CD1c-positive myeloid dendritic cell (primary cell): Measurements from ENCODE around the gene HOXA10.
A peak's percentile ranks its signal among the peaks of the same experiment; 100 is the strongest.

Experiments used
- DNase-seq: peaks from one replicate; pipeline ENCODE4 v3.0.0-alpha.2; 2016; ENCODE audit errors: extremely low spot score

The HOXA10 gene

DNA sequence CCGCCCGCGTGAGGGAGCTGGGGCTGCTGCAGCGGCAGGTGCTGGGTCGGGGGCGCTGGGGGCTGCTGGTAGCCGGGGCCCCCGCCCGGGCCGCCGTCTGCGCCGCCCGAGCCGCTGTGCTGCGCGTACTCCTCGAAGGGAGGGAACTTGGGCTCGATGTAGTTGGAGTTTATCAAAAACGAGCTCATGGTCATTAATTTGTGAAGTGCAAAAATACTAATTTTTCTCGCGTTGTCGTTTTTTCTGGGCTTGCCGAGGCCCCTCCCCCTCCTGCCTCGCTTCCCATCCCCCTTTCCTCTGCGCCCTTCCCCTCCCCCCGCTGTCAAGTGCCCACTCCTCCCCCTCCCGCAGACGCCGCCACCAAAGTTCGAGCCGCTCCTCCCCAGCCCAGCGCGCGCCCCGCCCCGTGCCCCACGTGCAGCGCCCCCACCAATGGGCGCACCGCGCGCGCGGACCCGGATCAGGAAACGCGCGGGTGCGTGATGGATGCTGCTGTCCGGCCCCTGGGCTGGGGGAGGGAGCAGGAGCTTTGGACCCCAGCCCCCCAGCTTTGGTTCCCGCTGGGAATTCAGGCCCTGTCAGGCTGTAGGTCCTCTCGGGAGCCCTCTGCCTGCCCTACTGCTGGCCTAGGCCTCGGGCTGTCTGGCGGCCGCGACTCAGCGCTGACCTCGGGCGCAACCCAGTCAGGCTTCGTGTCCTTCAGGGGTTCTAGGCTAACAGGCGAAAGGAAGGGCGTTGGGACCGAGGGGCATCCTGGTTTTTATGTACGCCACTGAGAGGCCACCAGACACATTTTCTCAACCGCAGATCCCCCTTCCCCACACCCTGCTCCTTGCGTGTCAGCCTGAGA, 43.4 kb downstream of the HOXA10 start, which contains the start of gene HOXA4:
HOXA4 (minus strand) TSS at position 218 of the 850 bp plus-strand sequence; CDS start at position 194, 24 bp downstream.
- peak; percentile 79 for DNase-seq

DNA sequence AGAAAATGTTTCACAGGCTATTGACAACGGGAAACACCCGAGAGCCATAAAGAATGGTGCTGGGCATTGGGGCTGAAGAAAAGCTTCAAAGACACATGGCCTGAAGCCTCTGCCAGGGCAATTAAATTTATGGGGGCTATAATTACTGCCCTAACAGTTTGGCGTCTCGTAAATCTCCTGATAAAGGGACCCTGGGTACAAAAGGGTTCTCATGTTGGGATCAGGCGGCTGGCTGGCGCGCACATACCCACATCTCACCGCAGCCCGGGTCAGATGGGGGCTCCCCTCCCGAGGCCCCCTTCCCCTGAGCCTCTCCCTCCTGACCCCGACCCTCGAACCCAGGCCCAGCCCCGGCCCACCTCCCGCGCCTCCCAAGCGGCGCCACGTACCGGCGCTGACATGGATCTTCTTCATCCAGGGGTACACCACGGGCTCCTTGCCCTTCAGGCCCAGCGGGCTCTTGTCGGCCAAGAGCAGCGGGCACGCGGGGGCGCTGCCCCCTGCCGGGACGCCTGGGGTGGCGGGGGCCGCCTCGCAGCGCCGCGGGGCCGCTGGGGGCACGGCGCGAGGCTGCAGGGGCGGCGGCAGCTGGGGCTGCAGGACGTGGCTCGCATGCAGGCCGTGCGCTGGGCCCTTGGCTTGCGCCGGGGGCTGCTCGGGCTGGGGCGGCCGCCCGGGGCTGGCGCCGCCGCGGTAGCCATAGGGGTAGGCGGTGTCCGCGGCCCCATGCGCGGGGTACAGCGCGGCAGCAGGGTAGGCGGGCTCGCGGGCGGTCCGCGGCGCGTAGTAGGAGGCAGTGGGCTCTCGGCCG, 44.2 kb downstream of the HOXA10 start:
- no peak for DNase-seq

- no peak for DNase-seq
Measured at GRCh38 chr7:27128776-27129728, 45.1 kb downstream of the HOXA10 start.

DNA sequence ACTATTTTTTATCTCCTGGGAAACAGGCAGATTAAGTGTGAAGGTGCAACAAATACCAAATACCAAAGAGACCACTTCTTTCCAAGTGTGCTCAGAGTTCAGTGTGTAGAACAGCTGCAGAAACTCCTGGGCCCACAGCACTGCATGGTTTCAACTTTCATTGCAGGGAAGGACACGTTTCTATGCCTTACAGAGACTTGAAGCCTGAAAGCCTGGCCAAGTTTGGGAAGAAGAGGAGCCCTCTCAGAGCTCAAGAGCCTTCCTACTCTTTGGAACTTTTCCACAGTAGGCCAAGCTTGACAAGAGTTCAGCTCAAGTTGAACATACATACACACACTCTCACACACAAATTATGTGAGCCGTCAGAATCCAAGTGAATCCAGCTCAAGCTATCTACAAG, 46.1 kb downstream of the HOXA10 start:
- no peak for DNase-seq

DNA sequence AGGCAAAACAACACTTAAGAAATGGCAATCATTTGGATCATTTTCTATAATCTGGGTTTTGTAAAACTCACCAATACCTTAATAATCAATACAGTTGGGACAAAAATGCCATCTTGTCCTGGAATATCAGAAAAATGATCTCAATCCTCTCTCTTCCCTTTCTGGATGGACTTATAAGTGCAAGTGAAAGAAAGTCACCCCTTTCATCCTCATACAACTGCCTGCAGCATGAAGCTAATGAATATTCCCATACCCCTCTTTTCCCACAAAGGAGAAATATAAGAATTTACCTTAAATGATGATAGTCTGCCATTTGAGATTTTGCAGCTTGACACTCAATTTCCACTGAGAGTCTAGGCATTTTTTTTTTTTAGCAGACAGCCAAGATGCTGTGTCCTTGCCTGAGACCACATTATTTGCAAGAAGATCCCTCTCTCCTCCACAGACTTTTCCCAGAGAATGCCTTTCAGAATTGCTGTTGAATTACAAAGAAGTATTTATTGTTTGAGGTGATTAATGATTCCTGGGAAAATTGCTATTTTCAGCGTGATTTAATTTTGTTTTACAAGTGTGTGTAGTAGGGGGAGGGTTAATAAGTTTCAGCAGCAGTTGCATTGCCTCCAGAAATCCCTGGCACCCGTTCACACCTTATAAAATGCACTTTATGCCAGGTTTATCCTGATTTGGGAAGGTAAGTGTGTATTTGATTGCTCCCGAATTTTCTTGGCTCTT, 47.4 kb downstream of the HOXA10 start:
- no peak for DNase-seq

GRCh38 chr7:27125986-27126394, 48.1 kb downstream of the HOXA10 start:
- no peak for DNase-seq

- DNase-seq = no peak
Measured at GRCh38 chr7:27124902-27125689, 49.0 kb downstream of the HOXA10 start.

DNA sequence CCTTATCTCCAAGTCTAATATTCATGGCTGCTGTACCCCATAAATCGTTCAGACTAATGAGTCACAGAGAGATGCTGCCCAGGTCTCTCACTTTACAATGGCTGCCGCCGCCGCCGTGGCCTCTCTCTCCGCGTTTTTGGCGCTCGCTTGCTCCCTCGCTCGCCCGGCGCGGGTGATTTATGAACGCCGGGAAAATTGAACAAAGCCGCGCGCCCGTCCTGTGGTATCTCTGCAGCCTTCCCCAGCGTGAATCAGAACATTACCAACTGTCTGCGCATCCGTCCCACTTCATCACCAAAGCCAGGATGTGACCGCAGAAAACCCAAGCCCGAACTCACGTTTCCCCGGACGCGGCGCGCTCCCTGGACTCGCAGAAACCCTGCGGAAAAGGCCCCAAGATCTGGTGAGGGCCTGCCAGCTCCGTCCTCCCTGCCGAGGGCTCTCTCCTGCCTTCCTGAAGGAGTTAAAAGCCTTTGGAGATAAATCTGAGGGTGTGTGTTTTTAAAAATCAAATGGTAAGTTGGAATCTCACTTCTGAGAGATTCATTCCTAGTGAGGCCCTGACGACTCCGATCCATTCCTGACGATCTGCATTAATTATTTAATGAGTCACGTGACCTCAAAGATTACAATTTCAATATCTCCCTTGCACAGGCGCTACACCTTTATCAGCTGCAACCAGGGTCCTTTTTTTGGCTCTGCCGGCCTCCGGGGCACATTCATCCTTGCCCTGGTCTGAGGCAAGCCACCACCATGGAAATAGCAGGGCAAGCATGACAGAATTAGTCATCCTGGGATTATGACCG, 49.8 kb downstream of the HOXA10 start:
- DNase-seq = no peak

- no peak for DNase-seq
Measured at GRCh38 chr7:27123477-27124053, 50.6 kb downstream of the HOXA10 start.

- DNase-seq = no peak
Measured at GRCh38 chr7:27123007-27123476, 51.1 kb downstream of the HOXA10 start.

GRCh38 chr7:27122077-27122910, 51.8 kb downstream of the HOXA10 start:
- no peak for DNase-seq

DNA sequence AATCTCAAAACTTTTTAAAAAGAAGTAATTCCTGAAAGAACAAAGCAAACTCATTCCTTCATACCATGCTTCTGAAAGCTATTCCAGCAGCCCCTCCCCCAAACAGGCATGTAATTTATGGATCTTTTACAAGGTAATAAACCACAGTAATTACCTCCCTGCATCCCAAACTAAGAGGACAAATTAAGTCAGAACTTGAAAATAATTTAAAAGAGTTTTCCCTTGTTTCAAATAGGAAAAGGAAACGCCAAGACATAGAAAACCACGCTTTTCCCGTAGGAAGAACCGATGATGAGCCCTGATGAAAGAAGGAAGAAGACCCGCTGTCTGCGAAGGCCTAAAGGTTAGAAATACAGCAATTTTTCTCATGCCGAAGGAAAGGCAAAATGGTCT, 52.4 kb downstream of the HOXA10 start:
- no peak for DNase-seq
